IPS-18a (cell line): ENCODE measurements around the gene TIPARP.
"Not testable (repeated sequence)": the region's sequence is repeated elsewhere in the genome, so short reads cannot be mapped to it uniquely, and the experiment has no call there.

Experiments
- H3K27ac ChIP-seq: one replicate; pipeline ENCODE4 v1.5.1; 2013; ENCODE audit warnings: low read length
- H3K27me3 ChIP-seq: one replicate; pipeline ENCODE4 v1.6.1; 2013; ENCODE audit warnings: mild to moderate bottlenecking, low read length; ENCODE audit not compliant: control insufficient read depth, insufficient read depth
- H3K36me3 ChIP-seq: one replicate; pipeline ENCODE4 v1.6.1; 2013; ENCODE audit warnings: low read depth, low read length; ENCODE audit not compliant: control insufficient read depth
- H3K4me1 ChIP-seq: one replicate; pipeline ENCODE4 v1.6.1; 2013; ENCODE audit warnings: low read depth, low read length; ENCODE audit not compliant: control insufficient read depth
- H3K4me3 ChIP-seq: one replicate; pipeline ENCODE4 v1.5.1; 2013; ENCODE audit warnings: low read length
- H3K9ac ChIP-seq: one replicate; pipeline ENCODE4 v1.6.1; 2013; ENCODE audit warnings: mild to moderate bottlenecking, low read length, moderate library complexity
- H3K9me3 ChIP-seq: one replicate; pipeline ENCODE4 v1.6.1; 2013; ENCODE audit warnings: low read depth, low read length; ENCODE audit not compliant: control insufficient read depth

Gene TIPARP

GRCh38 chr3:156723182-156723619 lies 48.8 kb downstream of the TIPARP start:
- no peak overlapping the region for H3K4me3 ChIP-seq
- peaks cover 20% of the 10 kb centered on the region for H3K4me1 ChIP-seq
- H3K9ac ChIP-seq: no peak overlapping the region

GRCh38 chr3:156725682-156726081 lies 51.3 kb downstream of the TIPARP start:
- no peak overlapping the region for H3K4me3 ChIP-seq
- no peak overlapping the region for H3K27ac ChIP-seq
- H3K36me3 ChIP-seq: no peaks in the 10 kb centered on the region
- no peaks in the 10 kb centered on the region for H3K9me3 ChIP-seq
- no peak overlapping the region for H3K9ac ChIP-seq
- H3K4me1 ChIP-seq: peaks cover 10% of the 10 kb centered on the region
- H3K27me3 ChIP-seq: no peaks in the 10 kb centered on the region

More at GRCh38 chr3:156723182-156723619, 48.8 kb downstream of the TIPARP start:
- Histone ChIP-seq H3K27me3 (no peaks in the 10 kb centered on the region), H3K9me3 (no peaks in the 10 kb centered on the region), H3K36me3 (no peaks in the 10 kb centered on the region), H3K27ac (no peak overlapping the region)

- Histone ChIP-seq H3K27ac (no peak overlapping the region), H3K9ac (no peak overlapping the region), H3K27me3 (no peaks in the 10 kb centered on the region), H3K36me3 (no peaks in the 10 kb centered on the region), H3K4me1 (peaks cover 6% of the 10 kb centered on the region), H3K9me3 (no peaks in the 10 kb centered on the region), H3K4me3 (no peak overlapping the region)
Measured at GRCh38 chr3:156726456-156726855, 52.1 kb downstream of the TIPARP start.

- H3K27me3 ChIP-seq: no peaks in the 10 kb centered on the region
- peaks cover 5% of the 10 kb centered on the region for H3K4me1 ChIP-seq
Measured at GRCh38 chr3:156727519-156728205, 53.3 kb downstream of the TIPARP start.

GRCh38 chr3:156728267-156728985 lies 54.0 kb downstream of the TIPARP start:
- no peaks in the 10 kb centered on the region for H3K4me1 ChIP-seq
- H3K9ac ChIP-seq: no peak overlapping the region
- no peaks in the 10 kb centered on the region for H3K36me3 ChIP-seq
- H3K4me3 ChIP-seq: no peak overlapping the region
- H3K27me3 ChIP-seq: no peaks in the 10 kb centered on the region
- H3K27ac ChIP-seq: no peak overlapping the region
- H3K9me3 ChIP-seq: no peaks in the 10 kb centered on the region

More at GRCh38 chr3:156727519-156728205, 53.3 kb downstream of the TIPARP start:
- Histone ChIP-seq H3K27ac (no peak overlapping the region), H3K36me3 (no peaks in the 10 kb centered on the region), H3K4me3 (no peak overlapping the region), H3K9me3 (no peaks in the 10 kb centered on the region), H3K9ac (no peak overlapping the region)

GRCh38 chr3:156729460-156730179 lies 55.2 kb downstream of the TIPARP start:
- no peaks in the 10 kb centered on the region for H3K36me3 ChIP-seq
- H3K27me3 ChIP-seq: no peaks in the 10 kb centered on the region
- no peaks in the 10 kb centered on the region for H3K4me1 ChIP-seq
- H3K27ac ChIP-seq: no peak overlapping the region
- H3K9me3 ChIP-seq: no peaks in the 10 kb centered on the region
- no peak overlapping the region for H3K4me3 ChIP-seq
- H3K9ac ChIP-seq: no peak overlapping the region

GRCh38 chr3:156731813-156732212 lies 57.4 kb downstream of the TIPARP start:
- Histone ChIP-seq H3K4me3 (no peak overlapping the region), H3K27ac (no peak overlapping the region), H3K36me3 (no peaks in the 10 kb centered on the region), H3K4me1 (no peaks in the 10 kb centered on the region), H3K9ac (no peak overlapping the region), H3K9me3 (no peaks in the 10 kb centered on the region), H3K27me3 (no peaks in the 10 kb centered on the region)

- no peaks in the 10 kb centered on the region for H3K36me3 ChIP-seq
- H3K27ac ChIP-seq: no peak overlapping the region
- H3K4me1 ChIP-seq: no peaks in the 10 kb centered on the region
- no peaks in the 10 kb centered on the region for H3K9me3 ChIP-seq
- no peak overlapping the region for H3K4me3 ChIP-seq
- H3K9ac ChIP-seq: no peak overlapping the region
- no peaks in the 10 kb centered on the region for H3K27me3 ChIP-seq
Measured at GRCh38 chr3:156732261-156732660, 57.9 kb downstream of the TIPARP start.

GRCh38 chr3:156732715-156733421 lies 58.5 kb downstream of the TIPARP start:
- Histone ChIP-seq H3K4me3 (no peak overlapping the region), H3K9me3 (no peaks in the 10 kb centered on the region), H3K9ac (no peak overlapping the region), H3K27ac (no peak overlapping the region), H3K36me3 (no peaks in the 10 kb centered on the region), H3K4me1 (no peaks in the 10 kb centered on the region), H3K27me3 (no peaks in the 10 kb centered on the region)

GRCh38 chr3:156734661-156735060 lies 60.3 kb downstream of the TIPARP start:
- H3K9ac ChIP-seq, H3K9me3 ChIP-seq, H3K36me3 ChIP-seq, H3K4me1 ChIP-seq, H3K27me3 ChIP-seq, H3K27ac ChIP-seq, H3K4me3 ChIP-seq: not testable (repeated sequence)

GRCh38 chr3:156735471-156735870 lies 61.1 kb downstream of the TIPARP start:
- no peaks in the 10 kb centered on the region for H3K36me3 ChIP-seq
- no peak overlapping the region for H3K9ac ChIP-seq
- no peaks in the 10 kb centered on the region for H3K27me3 ChIP-seq
- no peaks in the 10 kb centered on the region for H3K4me1 ChIP-seq
- no peak overlapping the region for H3K4me3 ChIP-seq
- no peaks in the 10 kb centered on the region for H3K9me3 ChIP-seq
- H3K27ac ChIP-seq: no peak overlapping the region
